ENCODE data around the gene KDM1A.
"Not testable (repeated sequence)": the region's sequence is repeated elsewhere in the genome, so short reads cannot be mapped to it uniquely, and the experiment has no call there.

Gene KDM1A

DNA sequence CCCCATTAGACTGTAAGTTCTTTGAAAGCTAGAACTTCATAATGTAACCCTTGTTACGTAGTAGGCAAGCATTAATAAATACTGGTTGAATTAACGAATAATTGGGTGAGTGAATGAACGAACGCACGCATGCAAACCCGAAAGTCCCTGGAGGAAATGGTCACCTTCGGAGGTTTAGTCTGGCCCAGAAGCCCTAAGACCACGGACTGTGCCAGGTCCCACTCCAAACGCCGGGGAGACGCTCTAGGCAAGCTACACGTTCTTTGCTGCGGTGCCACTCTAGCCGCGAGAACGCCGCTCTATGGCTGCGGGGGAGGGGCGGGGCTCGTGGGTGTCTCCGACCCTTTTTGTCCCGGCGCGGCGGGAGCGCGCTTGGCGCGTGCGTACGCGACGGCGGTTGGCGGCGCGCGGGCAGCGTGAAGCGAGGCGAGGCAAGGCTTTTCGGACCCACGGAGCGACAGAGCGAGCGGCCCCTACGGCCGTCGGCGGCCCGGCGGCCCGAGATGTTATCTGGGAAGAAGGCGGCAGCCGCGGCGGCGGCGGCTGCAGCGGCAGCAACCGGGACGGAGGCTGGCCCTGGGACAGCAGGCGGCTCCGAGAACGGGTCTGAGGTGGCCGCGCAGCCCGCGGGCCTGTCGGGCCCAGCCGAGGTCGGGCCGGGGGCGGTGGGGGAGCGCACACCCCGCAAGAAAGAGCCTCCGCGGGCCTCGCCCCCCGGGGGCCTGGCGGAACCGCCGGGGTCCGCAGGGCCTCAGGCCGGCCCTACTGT lies at the start of gene KDM1A:
KDM1A (plus strand) TSS at position 375 of the 769 bp plus-strand sequence; CDS start at position 504, 129 bp downstream.
- DNase-seq (ENCODE audit: low read depth in 2 of 2) = peak; percentile 83 to 94

DNA sequence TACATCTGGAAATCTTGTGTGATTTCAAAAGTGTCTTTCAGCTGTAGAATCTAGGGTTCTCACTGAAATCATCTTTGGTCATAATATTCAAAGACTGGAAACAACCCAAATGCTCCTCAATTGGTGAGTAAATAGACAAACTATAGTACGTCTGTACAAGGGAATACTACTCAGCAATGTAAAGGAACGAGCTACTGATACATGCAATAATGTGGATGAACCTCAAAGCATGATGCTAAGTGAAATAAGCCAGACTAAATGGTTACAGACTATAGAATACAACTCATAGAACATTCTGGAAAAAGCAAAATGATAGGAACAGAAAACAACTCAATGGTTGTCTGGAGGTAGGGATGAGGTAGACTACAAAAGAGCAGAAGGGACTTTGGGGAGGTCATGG lies 49.2 kb upstream of the KDM1A start:
- no peak for DNase-seq (ENCODE audit: low read depth in 2 of 2)

DNA sequence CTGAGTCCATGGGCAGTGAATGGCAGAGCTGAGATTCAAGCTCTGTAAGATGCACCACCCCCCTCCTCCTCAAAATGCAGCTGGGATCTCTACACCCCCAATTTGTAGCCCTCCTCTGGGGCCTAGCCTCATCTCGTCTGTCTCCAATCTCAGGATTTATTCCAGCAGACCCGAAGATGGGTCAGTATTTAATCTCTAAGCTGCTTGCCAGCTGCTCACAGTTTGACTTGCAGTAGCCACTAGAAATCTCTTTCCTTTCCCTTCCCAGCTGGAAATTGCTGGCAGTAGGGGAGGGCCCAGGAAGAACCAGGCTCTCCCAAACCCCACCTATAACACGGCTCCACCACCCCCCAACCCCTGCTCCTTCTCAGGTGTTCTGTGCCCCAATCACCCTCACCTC lies 48.1 kb upstream of the KDM1A start:
- no peak for DNase-seq (ENCODE audit: low read depth in 2 of 2)

DNA sequence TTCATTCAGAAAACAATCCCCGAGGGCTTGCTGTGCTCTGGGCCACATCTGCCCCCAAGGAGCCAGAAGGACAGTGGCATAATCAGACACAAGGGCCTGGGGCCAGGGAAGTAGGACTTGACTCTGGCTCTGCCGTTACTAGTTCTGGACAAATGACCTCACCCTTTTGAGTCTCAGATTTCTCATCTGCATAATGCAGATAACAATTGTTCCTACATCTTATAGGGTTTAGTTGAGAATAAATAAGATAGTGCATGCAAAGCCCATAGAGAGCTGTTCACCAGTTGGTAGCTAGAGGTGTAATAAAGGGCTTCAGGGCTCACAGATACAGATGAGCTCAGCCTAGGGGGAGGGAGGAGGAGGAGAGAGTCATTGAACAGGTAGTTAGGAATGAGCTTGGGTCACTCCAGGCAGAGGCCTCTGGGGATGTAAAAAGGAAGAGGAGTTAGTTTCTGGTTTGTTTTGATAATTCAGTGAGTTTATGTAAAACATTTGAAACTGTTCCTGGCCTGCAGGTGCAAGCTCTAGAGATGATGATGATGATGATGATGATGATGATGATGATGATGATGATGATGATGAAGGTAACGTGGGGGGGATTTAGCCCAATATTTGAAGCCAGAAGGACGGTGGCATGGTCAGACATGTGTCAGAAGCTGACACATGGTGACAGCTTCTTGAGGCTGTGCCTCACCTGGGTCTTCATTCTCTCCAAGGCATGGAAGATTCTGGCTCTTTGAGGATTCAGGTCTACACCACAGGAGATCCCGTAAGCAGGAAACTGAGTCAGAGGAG lies 47.5 kb upstream of the KDM1A start:
- no peak for DNase-seq (ENCODE audit: low read depth in 2 of 2)

DNA sequence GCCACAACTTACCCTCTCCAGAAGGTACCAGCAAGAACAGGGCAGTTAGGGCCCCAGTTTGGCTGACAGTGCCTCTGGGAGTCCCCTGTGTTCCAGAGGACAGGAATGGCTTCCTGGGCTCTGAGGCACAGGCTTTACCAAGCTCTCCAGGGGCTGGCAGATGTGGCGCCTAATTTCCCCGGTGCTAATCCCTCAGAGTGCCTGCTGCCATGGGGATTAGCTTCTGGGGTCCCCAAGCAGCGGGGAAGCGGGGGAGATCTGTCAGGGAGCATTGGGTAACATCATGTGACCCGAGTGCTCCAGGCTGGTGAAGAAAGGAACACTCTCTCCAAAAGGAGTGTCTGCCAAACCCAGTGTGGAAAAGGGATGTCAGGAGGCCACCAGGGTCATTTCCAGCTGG lies 46.5 kb upstream of the KDM1A start, which contains the start of gene LACTBL1:
LACTBL1 (minus strand) TSS at position 107 of the 400 bp plus-strand sequence. CDS start 550 bp downstream, outside the sequence.
- DNase-seq (ENCODE audit: low read depth in 2 of 2) = no peak

DNA sequence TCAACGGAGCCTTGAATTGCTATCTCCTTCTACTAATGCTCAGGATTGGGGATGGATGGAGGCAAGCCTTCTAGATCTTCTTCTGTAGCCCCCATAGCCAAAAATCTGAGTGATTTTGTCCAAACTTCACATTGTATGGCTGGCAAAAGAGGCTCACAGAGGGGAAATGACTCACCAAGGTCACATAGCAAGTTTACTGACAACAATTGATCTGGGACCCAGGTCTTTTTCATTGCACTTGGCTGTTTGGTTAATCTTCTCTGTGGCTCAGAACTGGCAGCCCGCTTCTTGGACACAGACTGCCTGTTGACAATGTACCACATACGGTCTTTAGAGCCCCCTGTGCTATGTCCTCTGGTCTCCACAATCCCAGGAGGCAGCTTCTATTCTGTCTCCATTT lies 43.6 kb upstream of the KDM1A start:
- DNase-seq (ENCODE audit: low read depth in 2 of 2) = no peak

DNA sequence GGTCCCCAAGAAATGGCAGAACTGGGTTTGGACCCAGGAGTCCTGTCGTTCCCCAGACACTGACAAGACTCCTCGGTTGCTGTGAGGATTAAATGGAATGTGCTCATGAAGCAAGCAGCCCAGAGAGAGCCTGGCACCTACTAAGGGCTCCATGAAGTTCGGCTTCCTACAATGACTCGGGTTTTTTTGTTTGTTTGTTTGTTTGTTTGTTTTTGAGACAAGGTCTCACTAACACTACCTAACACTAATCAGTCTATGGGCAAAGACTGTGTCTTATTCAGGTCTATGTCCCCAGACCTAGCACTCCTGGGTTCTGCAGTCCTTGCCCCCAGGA lies 43.2 kb upstream of the KDM1A start:
- no peak for DNase-seq (ENCODE audit: low read depth in 2 of 2)

DNA sequence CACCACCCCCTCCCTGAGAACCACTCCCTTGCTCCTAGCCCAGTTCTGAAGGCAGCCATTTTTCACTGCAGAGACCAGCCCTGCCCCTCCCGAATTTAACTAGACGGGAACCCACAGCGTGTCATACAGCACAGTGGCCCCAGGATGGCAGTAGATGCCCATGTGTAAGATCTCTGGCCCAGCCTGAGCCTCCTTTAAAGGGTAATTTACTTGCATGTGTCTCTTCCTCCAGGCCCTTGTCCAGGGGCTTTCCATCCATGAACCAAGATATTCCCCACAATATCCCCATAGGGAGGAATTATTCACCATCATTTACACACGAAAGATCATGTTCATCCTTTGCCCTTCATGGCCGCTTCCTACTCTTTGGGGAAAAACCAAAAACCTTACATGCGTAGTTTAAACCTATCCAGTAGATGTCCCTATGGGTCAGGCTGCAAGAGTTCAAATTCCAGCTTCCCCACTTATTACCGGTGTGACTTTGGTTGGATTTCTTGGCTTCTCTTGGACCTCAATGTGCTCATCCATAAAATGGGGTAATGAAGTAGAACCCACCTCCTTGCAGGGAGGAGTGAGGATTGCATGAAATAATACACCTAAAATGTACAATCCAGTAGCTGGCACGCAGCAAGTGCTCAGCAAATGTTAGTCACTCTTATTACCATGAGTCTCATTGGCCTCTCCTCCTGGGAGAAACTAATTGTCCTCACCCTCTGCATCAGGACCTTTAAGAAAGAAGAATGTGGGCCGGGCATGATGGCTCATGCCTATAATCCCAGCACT lies 42.6 kb upstream of the KDM1A start:
- DNase-seq (ENCODE audit: low read depth in 2 of 2) = peak; percentile 7 to 13

DNA sequence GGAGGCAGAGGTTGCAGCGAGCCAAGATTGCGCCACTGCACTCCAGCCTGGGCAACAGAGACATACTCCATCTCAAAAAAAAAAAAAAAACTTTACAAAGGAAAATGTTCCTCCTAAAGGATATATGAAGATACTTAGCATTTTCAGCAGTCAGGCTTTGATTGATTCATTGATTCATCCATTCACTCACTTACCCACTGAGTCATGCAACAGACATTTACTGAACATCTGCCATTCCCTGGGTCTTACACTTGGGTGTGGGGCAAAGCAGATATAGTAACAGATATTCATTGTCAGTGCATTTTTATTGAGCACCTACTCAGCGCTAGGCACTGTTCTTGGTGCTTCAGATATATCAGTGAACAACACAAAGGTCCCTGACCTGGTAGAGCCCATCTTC lies 41.0 kb upstream of the KDM1A start:
- no peak for DNase-seq (ENCODE audit: low read depth in 2 of 2)

DNA sequence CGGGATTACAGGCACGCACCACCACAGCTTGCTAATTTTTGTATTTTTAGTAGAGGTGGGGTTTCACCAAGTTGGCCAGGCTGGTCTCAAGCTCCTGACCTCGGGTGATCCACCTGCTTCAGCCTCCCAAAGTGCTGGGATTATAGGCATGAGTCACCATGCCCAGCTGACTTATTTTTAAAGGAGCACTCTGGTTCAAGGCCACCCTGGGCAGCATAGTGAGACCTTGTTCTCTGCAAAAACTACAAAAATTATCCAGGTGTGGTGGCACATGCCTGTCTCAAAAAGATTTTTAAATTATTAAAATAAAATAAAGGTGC lies 38.8 kb upstream of the KDM1A start:
- DNase-seq (ENCODE audit: low read depth in 2 of 2) = not testable (repeated sequence)

DNA sequence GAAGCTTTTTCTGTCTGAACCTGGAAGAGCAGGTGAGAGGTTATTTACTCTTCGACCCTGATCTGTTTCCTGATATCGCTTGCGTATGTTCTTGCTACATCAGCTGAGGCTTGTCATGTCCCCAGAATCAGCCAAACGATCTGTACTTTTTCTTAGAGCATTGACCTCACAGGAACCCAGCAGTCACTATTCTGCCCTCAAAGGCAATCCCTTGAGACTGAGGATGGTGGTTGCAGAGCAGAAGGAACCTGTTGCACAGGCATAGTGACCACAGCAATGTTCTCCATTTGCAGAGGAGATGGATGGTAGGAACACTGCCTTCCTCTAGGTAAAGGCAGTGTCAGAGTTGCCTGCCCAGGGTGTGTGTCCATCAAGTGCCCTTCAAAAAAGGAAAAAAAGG lies 35.3 kb upstream of the KDM1A start:
- DNase-seq (ENCODE audit: low read depth in 2 of 2) = no peak

DNA sequence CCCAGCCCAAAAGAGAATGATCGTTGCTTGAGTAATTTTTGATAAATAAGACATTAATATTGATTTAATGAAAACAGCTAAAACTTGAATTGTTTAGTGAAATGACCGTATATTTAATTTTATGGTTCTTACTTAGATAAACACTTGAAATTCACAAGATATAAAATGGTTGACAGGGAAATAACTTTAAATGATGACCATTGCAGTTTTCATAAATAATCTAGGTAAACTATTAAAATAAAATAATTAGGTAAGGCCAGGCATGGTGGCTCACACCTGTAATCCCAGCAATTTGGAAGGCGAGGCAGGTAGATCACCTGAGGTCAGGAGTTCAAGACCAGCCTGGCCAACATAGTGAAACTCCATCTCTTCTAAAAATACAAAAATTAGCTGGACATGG lies 26.9 kb upstream of the KDM1A start:
- DNase-seq (ENCODE audit: low read depth in 2 of 2) = not testable (repeated sequence)

DNA sequence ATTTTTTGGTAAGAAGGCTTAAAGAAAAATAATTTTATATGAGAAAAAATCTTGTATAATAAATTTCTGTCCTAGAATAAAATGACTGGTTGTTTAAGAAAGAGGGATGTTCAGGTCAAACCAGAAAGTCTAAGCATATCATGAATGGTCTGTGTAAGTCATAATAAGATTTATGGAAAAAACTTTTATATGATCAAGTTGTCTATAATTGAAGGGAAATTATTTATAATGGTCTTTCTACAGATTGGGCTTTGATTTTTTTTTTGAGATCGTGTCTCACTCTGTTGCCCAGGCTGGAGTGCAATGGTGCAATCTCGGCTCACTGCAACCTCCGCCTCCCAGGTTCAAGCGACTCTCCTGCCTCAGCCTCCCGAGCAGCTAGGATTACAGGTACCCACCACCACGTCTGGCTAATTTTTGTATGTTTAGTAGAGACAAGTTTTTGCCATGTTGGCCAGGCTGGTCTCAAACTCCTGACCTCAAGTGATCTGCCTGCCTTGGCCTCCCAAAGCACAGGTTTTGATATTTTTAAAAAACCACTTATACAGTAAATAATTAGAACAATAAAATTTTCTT lies 26.0 kb upstream of the KDM1A start:
- DNase-seq (ENCODE audit: low read depth in 2 of 2) = not testable (repeated sequence)

DNA sequence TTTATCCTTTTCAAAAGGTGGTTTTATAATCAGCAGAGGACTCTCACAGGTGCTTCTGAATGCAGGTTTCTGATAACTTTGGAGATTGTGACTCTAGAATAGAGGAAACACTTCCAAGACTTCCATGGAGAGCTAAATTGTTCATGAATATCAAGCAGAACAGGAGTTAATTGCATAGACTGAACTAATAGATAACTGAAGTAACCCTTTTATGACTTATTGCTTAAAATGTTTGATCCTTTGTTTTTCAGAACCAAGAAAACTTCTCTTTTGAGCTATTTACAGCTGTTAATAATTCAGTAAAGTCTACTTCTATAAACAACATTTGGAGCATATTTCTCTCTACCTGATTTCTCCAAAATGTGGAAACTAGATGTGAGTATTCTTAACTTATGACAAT lies 23.5 kb upstream of the KDM1A start:
- DNase-seq (ENCODE audit: low read depth in 2 of 2) = no peak

DNA sequence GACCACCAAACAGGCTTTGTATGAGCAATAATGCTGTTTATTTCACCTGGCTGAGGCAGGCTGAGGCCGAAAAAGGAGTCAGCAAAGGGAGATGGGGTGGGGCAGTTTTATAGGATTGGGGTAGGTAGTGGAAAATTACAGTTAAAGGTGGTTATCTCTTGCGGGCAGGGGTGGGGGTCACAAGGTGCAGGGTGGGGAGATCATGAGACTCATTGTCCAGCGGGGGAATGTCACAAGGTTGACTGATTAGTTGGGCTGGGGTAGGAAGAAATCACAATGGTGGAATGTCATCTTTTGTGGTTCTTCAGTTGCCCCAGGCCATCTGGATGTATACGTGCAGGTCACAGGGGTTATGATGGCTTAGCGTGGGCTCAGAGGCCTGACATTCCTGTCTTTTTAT lies 21.7 kb upstream of the KDM1A start:
- DNase-seq (ENCODE audit: low read depth in 2 of 2) = not testable (repeated sequence)

DNA sequence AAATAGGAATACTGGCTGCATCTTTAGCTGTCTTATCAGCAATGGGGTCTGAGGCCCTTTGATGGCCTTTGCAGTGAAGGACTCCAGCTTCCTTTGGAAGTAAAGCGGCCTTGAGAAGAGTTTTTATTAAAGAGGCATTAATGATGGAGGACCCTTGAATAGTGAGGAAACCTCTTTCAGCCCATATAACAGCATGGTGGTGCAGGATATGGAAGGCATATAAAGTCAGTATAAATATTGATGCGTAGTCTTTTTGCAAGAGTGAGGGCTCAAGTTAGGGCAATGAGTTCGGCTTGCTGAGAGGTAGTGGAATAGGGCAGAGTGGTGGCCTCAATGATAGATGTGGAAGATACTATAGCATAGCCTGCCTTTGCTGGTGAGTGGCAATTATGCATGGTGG lies 19.1 kb upstream of the KDM1A start:
- not testable (repeated sequence) for DNase-seq (ENCODE audit: low read depth in 2 of 2)

DNA sequence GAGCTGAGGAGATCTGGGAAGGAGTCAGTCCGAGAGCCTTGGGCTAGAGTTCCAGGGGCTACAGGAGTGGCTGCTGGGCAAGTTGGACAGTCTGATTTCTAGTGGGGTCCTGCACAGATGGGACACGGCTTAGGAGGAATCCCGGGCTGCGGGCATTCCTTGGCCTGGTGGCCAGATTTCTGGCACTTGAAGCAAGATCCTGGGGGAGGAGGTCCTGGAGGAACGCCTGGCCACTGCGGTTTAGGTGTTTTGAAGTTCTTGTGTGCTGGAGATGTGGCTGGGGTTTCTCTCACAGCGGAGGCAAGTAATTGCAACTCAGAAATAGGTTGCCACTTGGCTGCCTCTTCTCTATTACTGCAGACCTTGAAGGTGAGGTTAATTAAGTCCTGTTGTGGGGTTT lies 17.1 kb upstream of the KDM1A start:
- not testable (repeated sequence) for DNase-seq (ENCODE audit: low read depth in 2 of 2)

DNA sequence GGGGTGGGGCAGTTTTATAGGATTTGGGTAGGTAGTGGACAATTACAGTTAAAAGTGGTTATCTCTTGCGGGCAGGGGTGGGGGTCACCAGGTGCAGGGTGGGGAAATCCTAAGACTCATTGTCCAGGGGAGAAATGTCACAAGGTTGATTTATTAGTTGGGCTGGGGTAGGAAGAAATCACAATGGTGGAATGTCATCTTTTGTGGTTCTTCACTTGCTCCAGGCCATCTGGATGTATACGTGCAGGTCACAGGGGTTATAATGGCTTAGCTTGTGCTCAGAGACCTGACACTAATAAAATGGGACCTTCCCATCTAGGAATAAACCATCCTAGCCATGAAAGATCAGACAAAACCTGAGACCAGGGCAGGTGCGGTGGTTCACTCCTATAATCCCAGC lies 15.2 kb upstream of the KDM1A start:
- no peak for DNase-seq (ENCODE audit: low read depth in 2 of 2)

DNA sequence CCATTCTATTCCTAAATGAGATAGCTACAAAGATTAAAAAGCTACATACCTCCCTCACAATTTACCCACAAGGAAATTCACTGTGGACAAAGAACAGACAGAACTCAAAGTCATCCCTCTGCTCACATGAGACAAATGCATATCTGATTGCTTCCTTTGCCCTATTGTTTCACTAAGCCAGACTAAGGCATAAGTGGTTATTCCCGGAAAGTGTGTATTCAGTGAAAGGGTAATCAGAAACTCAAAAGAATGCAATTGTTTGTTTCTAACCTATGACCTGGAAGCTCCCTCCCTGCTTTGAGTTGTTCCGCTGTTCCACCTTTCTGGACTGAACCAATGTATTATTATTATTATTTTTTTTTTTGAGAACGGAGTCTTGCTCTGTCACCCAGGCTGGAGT lies 14.5 kb upstream of the KDM1A start:
- DNase-seq (ENCODE audit: low read depth in 2 of 2) = not testable (repeated sequence)

DNA sequence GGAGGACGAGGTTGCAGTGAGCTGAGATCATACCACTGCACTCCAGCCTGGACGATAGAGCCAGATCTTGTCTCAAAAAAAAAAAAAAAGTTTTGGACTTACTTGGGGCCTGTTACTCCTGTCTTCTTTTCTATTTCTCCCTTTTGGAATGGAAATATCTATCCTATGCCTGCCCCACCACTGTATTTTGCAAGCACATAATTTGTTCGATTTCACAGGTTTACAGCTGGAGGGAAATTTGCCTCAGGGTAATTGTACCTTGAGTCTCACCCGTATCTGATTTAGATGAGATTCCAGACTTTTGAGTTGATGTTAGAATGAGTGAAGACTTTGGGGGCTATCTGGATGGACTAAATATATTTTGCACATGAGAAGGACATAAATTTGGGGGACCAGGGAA lies 12.2 kb upstream of the KDM1A start:
- no peak for DNase-seq (ENCODE audit: low read depth in 2 of 2)

DNA sequence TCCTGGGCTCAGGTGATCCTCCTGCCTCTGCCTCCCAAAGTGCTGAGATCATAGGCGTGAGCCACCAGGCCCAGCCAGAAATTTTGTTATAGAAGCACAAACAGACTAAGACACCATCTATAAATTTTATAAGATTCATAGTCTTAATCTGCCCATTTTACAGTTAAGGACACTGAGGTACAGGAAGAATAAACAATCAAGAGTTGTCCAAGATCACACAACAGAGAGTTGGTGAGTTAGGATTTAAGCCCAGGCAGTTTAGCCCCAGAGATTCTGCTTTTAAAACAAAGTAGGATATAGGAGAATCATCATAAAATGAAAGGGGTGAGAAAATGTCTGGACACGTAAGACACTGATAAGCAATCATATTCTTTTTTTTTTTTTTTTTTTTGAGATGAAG lies 10.4 kb upstream of the KDM1A start:
- no peak for DNase-seq (ENCODE audit: low read depth in 2 of 2)

DNA sequence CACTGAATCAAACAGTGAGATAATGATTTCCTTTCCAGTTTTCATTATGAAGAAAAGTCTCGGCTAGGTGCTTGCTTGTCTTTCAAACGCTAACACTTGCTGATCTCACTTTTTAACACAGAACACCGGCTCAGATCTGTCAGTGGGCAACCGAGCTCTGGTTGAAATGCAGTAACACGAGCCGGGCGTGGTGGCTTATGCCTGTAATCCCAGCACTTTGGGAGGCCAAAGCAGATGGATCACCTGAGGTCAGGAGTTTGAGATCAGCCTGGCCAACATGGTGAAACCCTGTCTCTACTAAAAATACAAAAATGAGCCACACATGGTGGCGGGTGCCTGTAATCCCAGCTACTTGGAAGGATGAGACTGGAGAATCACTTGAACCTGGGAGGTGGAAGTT lies 9.2 kb upstream of the KDM1A start:
- DNase-seq (ENCODE audit: low read depth in 2 of 2) = not testable (repeated sequence)

All from stimulated activated CD4-positive, alpha-beta T cell treated with anti-CD3 and anti-CD28 coated beads, Interleukin-1b, Interleukin-23, amount 100 ng/mL, for 1 hour (primary cell).